ENCODE results near the gene IVD.

DNA sequence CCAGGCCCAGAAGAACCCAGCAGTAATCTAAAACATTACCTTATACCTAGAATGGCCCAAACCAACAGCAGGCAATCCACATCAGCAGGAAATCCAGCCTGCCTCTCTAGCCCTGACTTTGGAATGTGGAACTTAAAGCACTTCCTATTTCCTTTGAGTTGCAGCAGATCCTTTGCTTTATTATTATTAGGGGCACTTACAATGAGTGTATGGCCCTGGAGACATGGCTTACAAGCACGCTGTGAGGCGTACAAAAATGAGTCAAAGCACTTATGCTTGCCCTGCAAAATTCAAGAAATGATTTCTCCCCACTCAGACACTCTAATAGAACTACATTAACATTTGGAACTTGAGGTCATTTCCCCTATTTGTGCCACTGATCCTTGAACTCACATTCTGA is 32.6 kb upstream of the IVD start:
- TF ChIP-seq CTCF (optimal IDR thresholded peaks at IDR 0.05 in 1 of 3, IDR thresholded peaks at IDR 0.05 in 1 of 3, conservative IDR thresholded peaks at IDR 0.05 in 1 of 3; ENCODE audit: extremely low read depth in 1 of 3, insufficient read depth in 2 of 3, low read length in 3 of 3) (no peak), EZH2 (IDR thresholded peaks at IDR 0.05; ENCODE audit: low read length) (no peak)

Measured in keratinocyte (primary cell).